KBM-7 (cell line): Measurements from ENCODE around the gene ATP9A.
"Not testable (repeated sequence)": the region's sequence is repeated elsewhere in the genome, so short reads cannot be mapped to it uniquely, and the experiment has no call there.

Experiments used
- DNase-seq: peaks from one replicate; pipeline ENCODE4 v3.0.0-alpha.2; 2015
- in situ Hi-C: fragments of 300-500 bp; cut with MboI; formaldehyde crosslinking; loops from 2 replicates; pipeline ENCODE4 v1.14.3; 2020; ENCODE audit warnings: low sequenced_read_pairs, low pct_unique_long_range_greater_than_20kb, mixed read lengths

ATP9A gene

GRCh38 chr20:51759769-51760510, 8.2 kb downstream of the ATP9A start:
- DNase-seq, result no peak
- in situ Hi-C loops, result no loop called here

GRCh38 chr20:51758978-51759544, 9.1 kb downstream of the ATP9A start:
- in situ Hi-C loops, result no loop called here
- DNase-seq, result no peak

- in situ Hi-C loops, result no loop called here
These were observed 11.0 kb downstream of the ATP9A start for GRCh38 chr20:51757226-51757625.

GRCh38 chr20:51756653-51757052, 11.5 kb downstream of the ATP9A start:
- no peak for DNase-seq
- in situ Hi-C loops, result no loop called here

More at GRCh38 chr20:51757226-51757625, 11.0 kb downstream of the ATP9A start:
- DNase-seq, result no peak

- DNase-seq, in situ Hi-C loops: not testable (repeated sequence)
These were observed 15.0 kb downstream of the ATP9A start for GRCh38 chr20:51753220-51753619.

GRCh38 chr20:51752343-51752951, 15.7 kb downstream of the ATP9A start:
- no peak for DNase-seq
- in situ Hi-C loops, result no loop called here

GRCh38 chr20:51750770-51751388, 17.3 kb downstream of the ATP9A start:
- in situ Hi-C loops, result no loop called here
- no peak for DNase-seq

- peak; percentile 47 for DNase-seq
- in situ Hi-C loops, result no loop called here
These were observed 18.0 kb downstream of the ATP9A start for GRCh38 chr20:51750037-51750769.

- DNase-seq, result no peak
- in situ Hi-C loops, result no loop called here
These were observed 18.5 kb downstream of the ATP9A start for GRCh38 chr20:51749674-51750036.

GRCh38 chr20:51747182-51747911, 20.8 kb downstream of the ATP9A start:
- in situ Hi-C loops, result no loop called here
- no peak for DNase-seq

- in situ Hi-C loops, result no loop called here
- DNase-seq, result no peak
These were observed 22.4 kb downstream of the ATP9A start for GRCh38 chr20:51745804-51746203.

- in situ Hi-C loops, result no loop called here
- no peak for DNase-seq
These were observed 27.4 kb downstream of the ATP9A start for GRCh38 chr20:51740838-51741237.

- in situ Hi-C loops, DNase-seq: not testable (repeated sequence)
These were observed 27.9 kb downstream of the ATP9A start for GRCh38 chr20:51740308-51740707.

GRCh38 chr20:51739722-51740249, 28.4 kb downstream of the ATP9A start:
- no peak for DNase-seq
- in situ Hi-C loops, result no loop called here

GRCh38 chr20:51738877-51739447, 29.2 kb downstream of the ATP9A start:
- in situ Hi-C loops, result no loop called here
- no peak for DNase-seq

- DNase-seq, in situ Hi-C loops: not testable (repeated sequence)
These were observed 29.9 kb downstream of the ATP9A start for GRCh38 chr20:51738261-51738660.

GRCh38 chr20:51736947-51737346, 31.2 kb downstream of the ATP9A start:
- in situ Hi-C loops, result no loop called here
- no peak for DNase-seq
